Activated CD8-positive, alpha-beta memory T cell treated with anti-CD3 and anti-CD28 coated beads, Interleukin-2, amount 10 ng/mL, durations not matched to agents 7 days and 5 days (primary cell): ENCODE data around the gene ANO1. TPM values are rescaled to one million over a fixed set of nuclear protein-coding genes. Genes with fewer than 3 reads are reported as not detected.
"Not testable (repeated sequence)": the region's sequence is repeated elsewhere in the genome, so short reads cannot be mapped to it uniquely, and the experiment has no call there.

Source experiments
- ATAC-seq: fragments of 150-1000 bp; cut with Tn5 transposase; one replicate; pipeline ENCODE4 v1.10.0; 2021; ENCODE audit warnings: moderate library complexity
- CTCF ChIA-PET: fragments of 350-600 bp; sonication (Branson Sonifier 250); formaldehyde crosslinking; loops from one replicate; lab custom pipeline; 2021; ENCODE audit warnings: antibody characterized with exemption; lab: Charles Lee
- DNase-seq: peaks from one replicate; pipeline ENCODE4 v3.0.0-alpha.2; 2020
- H3K27ac Mint-ChIP-seq: one replicate; pipeline ENCODE4 v1.8.0; 2021; ENCODE audit warnings: mild to moderate bottlenecking, mixed read lengths
- H3K27me3 Mint-ChIP-seq: one replicate; pipeline ENCODE4 v1.8.0; 2021; ENCODE audit warnings: mixed read lengths
- H3K36me3 Mint-ChIP-seq: one replicate; pipeline ENCODE4 v1.8.0; 2021; ENCODE audit warnings: mild to moderate bottlenecking, mixed read lengths
- H3K4me1 Mint-ChIP-seq: one replicate; pipeline ENCODE4 v1.8.0; 2021; ENCODE audit warnings: mixed read lengths
- H3K4me3 Mint-ChIP-seq: one replicate; pipeline ENCODE4 v1.8.0; 2021; ENCODE audit warnings: mild to moderate bottlenecking, moderate library complexity, mixed read lengths
- H3K9me3 Mint-ChIP-seq: one replicate; pipeline ENCODE4 v1.8.0; 2022; ENCODE audit warnings: low read depth, mixed read lengths
- total RNA-seq, 2 experiments: library from RNA; stranded (reverse); gene quantifications; one replicate each; pipeline ENCODE4 v1.2.3, GENCODE V29; 2021

ANO1 gene
- total RNA-seq, 2 experiments from 2014 or later = not detected

DNA sequence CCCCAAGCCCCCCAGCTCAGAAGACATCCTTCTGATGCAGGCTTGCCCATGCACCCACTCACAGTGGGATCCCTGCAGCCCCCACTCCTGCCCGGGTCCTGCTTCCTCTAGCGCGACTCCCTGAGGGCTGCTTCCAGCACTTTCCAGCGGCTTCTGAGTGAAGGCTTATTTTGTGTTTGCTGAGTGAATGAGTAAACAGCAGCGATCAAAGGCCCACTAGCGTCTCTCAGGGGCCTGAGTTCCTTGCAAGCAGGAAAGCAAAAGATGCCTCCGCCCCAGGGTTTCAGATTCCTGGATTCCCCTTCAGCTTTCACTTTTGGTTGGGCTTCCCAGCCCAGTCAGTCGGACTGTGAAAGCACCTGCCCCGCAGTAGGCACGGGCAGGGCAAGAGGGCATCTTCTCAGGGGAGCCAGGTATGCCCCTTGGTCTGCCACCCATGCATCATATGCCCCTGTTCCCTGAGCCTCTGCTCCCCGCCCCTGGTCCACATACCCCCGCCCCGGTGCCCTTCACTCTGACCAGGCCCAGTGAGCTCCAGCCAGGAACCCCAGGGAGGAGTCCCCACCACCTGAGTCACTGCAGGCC is 134.2 kb downstream of the ANO1 start:
- Mint-ChIP-seq H3K27ac (no peak overlapping the region), H3K36me3 (peaks cover 15% of the 10 kb centered on the region), H3K9me3 (no peaks in the 10 kb centered on the region), H3K4me1 (peaks cover 13% of the 10 kb centered on the region), H3K27me3 (peaks cover under 1% of the 10 kb centered on the region), H3K4me3 (no peak overlapping the region)
- CTCF ChIA-PET = no interaction called here
- no peak for ATAC-seq
- DNase-seq = no peak

DNA sequence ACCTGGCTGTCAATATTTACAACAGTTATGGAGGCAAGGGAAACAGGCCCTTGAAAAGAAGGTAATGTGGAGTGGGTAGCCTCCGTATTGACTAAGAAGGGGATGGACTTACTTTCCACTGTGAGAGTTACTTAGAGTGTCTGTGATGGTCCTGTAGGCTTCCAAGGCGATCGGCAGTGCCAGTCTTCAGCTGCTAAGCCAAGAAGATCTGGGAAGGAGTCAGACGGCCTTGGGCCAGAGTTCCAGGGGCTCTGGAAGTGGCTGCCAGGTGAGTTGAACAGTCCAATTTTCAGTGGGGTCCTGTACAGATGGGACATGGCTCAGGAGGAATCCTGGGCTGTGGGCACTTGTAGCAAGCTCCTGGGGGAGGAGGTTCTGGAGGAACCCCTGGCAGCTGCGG is 139.3 kb downstream of the ANO1 start:
- H3K9me3 Mint-ChIP-seq, H3K27ac Mint-ChIP-seq, H3K27me3 Mint-ChIP-seq, H3K36me3 Mint-ChIP-seq, DNase-seq, H3K4me3 Mint-ChIP-seq, ATAC-seq, H3K4me1 Mint-ChIP-seq, CTCF ChIA-PET: not testable (repeated sequence)

DNA sequence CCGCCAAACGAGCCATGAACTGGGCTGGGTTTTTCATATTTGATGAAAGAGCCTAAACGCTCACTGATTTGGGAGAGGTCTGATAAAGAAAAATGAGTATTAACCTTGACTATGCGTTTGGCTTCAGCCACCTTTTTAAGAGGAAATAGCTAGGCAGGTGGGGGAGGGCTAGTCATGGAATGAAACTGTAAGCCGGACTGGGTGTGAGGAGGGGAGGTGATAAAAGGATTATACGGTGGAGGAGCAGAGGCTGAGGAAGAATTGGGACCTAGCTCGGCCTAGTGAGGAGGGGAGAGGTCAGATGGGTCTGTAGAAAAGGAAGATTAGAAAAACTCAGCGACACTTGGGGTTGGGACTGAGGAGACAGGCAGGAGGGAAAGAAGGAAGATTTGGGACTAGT is 140.0 kb downstream of the ANO1 start:
- ATAC-seq, H3K4me1 Mint-ChIP-seq, DNase-seq, H3K36me3 Mint-ChIP-seq, CTCF ChIA-PET, H3K27ac Mint-ChIP-seq, H3K4me3 Mint-ChIP-seq, H3K9me3 Mint-ChIP-seq: not testable (repeated sequence)
- H3K27me3 Mint-ChIP-seq = peaks cover 13% of the 10 kb centered on the region

DNA sequence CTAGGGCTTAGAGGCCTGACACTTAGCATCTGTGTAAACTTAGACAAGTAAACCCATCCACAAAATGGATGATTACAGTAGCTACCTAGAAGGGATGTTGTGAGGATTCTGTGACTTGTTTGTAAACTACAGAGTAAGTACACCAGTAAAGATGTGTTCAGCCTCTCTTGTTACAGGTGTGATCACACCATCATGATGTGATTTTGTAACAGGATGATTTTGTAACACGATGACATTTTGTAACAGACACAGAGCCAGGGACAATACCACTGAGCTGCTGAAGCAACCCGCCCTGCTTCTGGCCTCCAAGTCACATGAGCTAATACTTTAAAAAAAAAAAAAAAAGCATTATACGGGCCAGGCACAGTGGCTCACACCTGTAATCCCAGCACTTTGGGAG is 142.0 kb downstream of the ANO1 start:
- H3K27ac Mint-ChIP-seq = no peak overlapping the region
- H3K27me3 Mint-ChIP-seq = peaks cover 30% of the 10 kb centered on the region
- H3K9me3 Mint-ChIP-seq = no peaks in the 10 kb centered on the region
- ATAC-seq (no peak), DNase-seq (no peak)
- H3K4me1 Mint-ChIP-seq = no peaks in the 10 kb centered on the region
- no peaks in the 10 kb centered on the region for H3K36me3 Mint-ChIP-seq
- H3K4me3 Mint-ChIP-seq = no peak overlapping the region
- CTCF ChIA-PET = no interaction called here

DNA sequence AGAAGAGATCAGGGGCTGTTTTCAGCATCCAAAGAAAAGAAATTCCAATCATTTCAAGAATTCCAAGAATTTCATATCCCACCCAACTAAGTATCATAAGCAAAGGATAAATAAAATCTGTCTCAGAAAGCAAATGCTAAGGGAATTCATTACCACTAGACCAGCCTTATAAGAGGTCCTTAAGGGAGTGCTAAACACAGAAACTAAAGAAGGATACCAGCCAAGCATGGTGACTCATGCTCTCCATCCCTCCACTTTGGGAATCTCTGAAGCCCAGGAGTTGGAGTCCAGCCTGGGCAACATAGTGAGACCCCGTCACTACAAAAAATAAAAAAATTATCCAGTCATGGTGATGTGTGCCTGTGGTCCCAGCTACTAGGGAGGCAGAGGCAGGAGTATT is 142.8 kb downstream of the ANO1 start:
- no peaks in the 10 kb centered on the region for H3K4me1 Mint-ChIP-seq
- CTCF ChIA-PET = no interaction called here
- H3K27ac Mint-ChIP-seq = no peak overlapping the region
- DNase-seq (no peak), ATAC-seq (no peak)
- no peaks in the 10 kb centered on the region for H3K9me3 Mint-ChIP-seq
- peaks cover 33% of the 10 kb centered on the region for H3K27me3 Mint-ChIP-seq
- no peaks in the 10 kb centered on the region for H3K36me3 Mint-ChIP-seq
- no peak overlapping the region for H3K4me3 Mint-ChIP-seq

DNA sequence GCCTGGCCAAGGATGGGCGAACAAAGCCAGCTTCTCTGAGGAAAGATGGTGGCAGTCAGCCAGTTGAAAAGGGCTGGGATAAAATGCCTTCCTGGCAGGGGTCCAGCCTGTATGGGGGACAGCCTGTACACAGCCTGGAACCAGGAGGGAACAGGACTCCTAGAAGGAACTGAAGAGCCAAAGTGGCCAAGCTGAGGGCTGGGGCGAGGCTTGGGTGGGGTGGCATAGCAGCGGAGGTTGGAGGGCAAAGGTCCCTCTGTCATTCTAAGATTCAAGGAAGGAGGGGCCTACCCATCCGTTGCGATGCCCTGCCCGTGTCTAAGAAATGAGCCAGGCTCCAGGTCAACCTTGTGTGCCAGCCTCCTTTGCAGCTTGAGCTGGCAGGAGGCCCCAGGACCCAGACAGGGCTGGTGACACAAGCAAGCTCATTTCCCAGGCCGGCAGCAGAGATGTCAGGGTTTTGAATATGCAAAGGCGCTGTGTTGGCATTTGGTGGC is 147.6 kb downstream of the ANO1 start:
- Mint-ChIP-seq H3K9me3 (no peaks in the 10 kb centered on the region), H3K4me3 (no peak overlapping the region), H3K27ac (no peak overlapping the region), H3K4me1 (no peaks in the 10 kb centered on the region), H3K27me3 (peaks cover 28% of the 10 kb centered on the region), H3K36me3 (no peaks in the 10 kb centered on the region)
- no peak for ATAC-seq
- DNase-seq = no peak
- CTCF ChIA-PET = no interaction called here

DNA sequence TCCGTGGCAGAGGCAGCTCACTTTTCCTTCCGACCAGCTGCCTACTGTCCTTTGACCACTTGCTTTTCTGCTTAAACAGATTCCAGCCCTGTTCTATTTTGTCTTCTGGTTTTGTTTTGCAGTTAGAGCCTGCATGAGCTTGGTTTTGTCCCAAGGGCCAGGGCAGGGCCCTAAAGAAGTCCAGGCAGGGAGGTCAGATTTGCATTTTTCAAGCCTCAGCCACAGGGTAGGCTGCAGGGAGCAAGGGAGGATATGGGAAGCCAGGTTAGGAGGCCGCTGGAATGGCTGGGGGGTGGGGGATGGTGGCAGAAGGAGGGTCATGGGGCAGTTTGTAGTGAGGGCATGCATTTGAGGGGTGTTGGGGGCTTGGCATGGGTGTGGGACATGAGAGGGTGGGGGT is 148.1 kb downstream of the ANO1 start:
- Mint-ChIP-seq H3K27me3 (peaks cover 28% of the 10 kb centered on the region), H3K4me3 (no peak overlapping the region), H3K27ac (no peak overlapping the region), H3K4me1 (no peaks in the 10 kb centered on the region), H3K36me3 (no peaks in the 10 kb centered on the region), H3K9me3 (no peaks in the 10 kb centered on the region)
- CTCF ChIA-PET = no interaction called here
- ATAC-seq = no peak
- no peak for DNase-seq

DNA sequence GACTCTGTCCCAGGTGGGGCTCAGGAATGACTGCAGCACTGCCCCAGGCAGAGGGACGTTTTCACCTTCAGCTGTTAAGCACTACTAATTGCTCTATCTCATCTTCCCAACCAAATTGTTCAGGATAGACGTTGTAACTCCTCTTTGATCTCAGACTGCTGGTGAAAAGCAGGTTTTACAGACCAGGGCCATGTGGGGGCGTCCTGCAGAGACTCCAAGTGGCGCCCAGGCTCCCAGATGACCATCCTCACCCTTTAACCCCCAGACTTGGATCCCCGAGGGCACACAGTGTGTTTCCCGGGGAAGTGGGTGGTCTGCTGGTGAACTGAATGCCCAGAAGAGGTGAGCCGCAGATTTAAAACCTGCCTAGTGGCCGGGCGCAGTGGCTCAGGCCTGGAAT is 148.8 kb downstream of the ANO1 start:
- CTCF ChIA-PET = no interaction called here
- ATAC-seq = no peak
- no peak overlapping the region for H3K4me3 Mint-ChIP-seq
- no peaks in the 10 kb centered on the region for H3K9me3 Mint-ChIP-seq
- no peaks in the 10 kb centered on the region for H3K36me3 Mint-ChIP-seq
- no peaks in the 10 kb centered on the region for H3K4me1 Mint-ChIP-seq
- DNase-seq = no peak
- peaks cover 25% of the 10 kb centered on the region for H3K27me3 Mint-ChIP-seq
- no peak overlapping the region for H3K27ac Mint-ChIP-seq

DNA sequence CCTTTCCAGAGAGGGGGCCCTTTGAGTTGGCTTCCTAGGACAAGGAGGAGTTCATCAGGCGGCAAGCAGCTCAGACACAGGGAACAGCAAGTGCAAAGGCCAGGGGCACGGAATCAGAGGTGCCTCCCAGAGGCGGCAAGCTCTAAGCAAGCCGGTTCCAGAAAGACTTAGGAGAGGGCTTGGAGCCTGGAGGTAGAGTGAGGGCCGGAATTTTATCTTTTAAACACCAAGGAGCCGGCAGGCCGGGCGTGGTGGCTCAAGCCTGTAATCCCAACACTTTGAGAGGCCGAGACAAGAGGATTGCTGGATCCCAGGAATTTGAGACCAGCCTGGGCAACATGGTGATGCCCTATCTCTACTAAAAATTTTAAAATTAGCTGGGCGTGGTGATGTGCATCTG is 151.6 kb downstream of the ANO1 start:
- CTCF ChIA-PET = no interaction called here
- DNase-seq = no peak
- H3K36me3 Mint-ChIP-seq = no peaks in the 10 kb centered on the region
- H3K9me3 Mint-ChIP-seq = no peaks in the 10 kb centered on the region
- ATAC-seq = no peak
- H3K27ac Mint-ChIP-seq = no peak overlapping the region
- no peak overlapping the region for H3K4me3 Mint-ChIP-seq
- H3K27me3 Mint-ChIP-seq = peaks cover 6% of the 10 kb centered on the region
- H3K4me1 Mint-ChIP-seq = no peaks in the 10 kb centered on the region

DNA sequence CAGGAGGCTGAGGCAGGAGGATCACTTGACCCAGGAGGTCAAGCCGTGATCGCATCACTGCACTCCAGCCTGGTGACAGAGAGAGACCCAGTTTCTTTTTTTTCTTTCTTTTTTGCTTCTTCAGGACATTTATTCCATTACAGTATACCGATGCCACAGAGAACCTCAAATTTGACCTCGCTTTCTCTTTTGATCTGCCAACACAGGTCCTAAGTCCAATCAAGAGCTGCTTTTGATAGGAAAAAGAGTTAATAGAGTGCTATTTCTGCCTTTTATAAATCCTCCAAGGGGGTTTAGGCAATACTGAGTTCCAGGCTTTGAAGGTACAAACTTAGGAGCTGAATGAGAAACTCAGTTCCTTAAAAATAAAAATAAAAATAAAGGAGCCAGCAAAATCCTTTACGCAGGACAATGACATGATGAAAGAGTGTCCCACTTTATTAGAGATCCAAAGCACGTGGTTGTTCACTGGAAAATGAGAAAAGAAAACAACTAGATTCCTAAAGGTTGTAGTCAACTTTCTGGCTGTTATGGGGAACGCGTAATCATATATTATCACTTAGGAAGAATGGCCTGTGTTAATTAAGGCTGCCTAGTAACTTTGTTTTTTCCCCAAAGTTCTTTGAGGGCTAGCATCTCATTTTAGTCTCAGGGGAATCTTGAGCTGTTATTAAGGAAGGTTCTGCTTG is 152.2 kb downstream of the ANO1 start:
- no peaks in the 10 kb centered on the region for H3K4me1 Mint-ChIP-seq
- CTCF ChIA-PET = no interaction called here
- no peaks in the 10 kb centered on the region for H3K9me3 Mint-ChIP-seq
- peaks cover under 1% of the 10 kb centered on the region for H3K27me3 Mint-ChIP-seq
- no peak for DNase-seq
- ATAC-seq = no peak
- no peak overlapping the region for H3K27ac Mint-ChIP-seq
- no peaks in the 10 kb centered on the region for H3K36me3 Mint-ChIP-seq
- H3K4me3 Mint-ChIP-seq = no peak overlapping the region

DNA sequence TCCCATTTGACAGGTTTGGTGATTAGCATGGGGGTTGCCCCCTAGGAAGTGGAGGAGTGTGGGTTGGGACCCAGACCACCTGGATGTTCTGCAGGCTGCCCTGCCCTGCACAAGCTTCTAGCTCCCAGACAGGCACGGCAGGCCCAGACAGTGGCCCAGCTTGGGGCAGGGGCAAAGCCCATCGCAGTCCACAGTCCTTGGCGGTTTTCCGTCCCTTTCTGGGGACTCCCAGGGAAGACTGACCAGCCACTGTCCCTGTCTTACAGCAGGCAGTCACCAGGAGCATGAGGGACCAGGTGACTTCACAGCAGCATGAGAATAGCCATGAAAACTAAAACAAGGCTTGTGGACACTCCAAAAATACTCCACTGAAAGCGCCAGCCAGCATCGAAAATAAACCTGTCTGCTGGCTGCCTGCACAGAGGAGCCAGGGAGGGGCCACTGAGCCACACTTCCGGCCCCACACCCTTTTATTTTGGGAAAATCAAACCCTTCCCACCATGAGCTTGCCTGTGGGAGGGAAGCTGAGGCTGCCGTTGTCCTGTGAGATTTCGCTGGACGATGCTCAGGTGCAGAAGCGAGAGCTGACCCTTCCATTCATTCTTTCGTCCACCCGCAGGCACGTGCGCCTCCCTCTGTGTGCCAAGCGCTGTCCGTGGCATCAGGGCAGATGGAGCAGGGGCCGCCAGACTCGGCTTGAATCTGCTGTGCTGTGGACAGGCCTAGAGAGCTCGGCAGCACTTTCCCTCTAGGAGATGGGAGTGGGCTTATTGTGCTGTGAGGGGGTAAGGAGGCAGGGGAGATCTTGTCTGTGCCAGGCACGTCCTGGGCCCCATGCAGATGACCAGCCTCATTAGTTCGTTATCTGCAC is 153.0 kb downstream of the ANO1 start:
- no peaks in the 10 kb centered on the region for H3K27me3 Mint-ChIP-seq
- ATAC-seq = no peak
- no peak overlapping the region for H3K4me3 Mint-ChIP-seq
- CTCF ChIA-PET = no interaction called here
- no peaks in the 10 kb centered on the region for H3K36me3 Mint-ChIP-seq
- H3K9me3 Mint-ChIP-seq = no peaks in the 10 kb centered on the region
- no peak overlapping the region for H3K27ac Mint-ChIP-seq
- no peak for DNase-seq
- no peaks in the 10 kb centered on the region for H3K4me1 Mint-ChIP-seq

DNA sequence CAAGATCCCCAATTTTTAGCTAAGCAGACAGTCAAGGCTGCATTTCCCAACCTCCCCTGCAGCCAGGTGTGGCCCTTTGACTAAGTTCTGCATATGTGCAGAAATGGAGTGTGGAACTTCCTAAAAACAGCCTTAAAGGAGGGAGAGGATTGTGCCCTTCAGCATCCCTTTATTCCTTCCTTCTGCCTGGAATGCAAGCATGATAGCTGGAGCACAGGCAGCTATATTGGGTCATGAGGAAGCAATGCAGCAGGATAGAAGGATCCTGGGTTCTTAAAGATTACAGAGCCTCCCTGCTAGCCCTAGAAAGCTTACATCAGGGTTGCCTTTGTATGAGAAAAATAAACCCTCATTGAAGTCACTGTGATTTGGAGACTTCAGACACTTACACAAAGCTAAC is 154.9 kb downstream of the ANO1 start:
- DNase-seq = no peak
- no peaks in the 10 kb centered on the region for H3K36me3 Mint-ChIP-seq
- H3K4me1 Mint-ChIP-seq = no peaks in the 10 kb centered on the region
- ATAC-seq = no peak
- CTCF ChIA-PET = no interaction called here
- H3K4me3 Mint-ChIP-seq = no peak overlapping the region
- H3K9me3 Mint-ChIP-seq = no peaks in the 10 kb centered on the region
- no peak overlapping the region for H3K27ac Mint-ChIP-seq
- H3K27me3 Mint-ChIP-seq = no peaks in the 10 kb centered on the region

DNA sequence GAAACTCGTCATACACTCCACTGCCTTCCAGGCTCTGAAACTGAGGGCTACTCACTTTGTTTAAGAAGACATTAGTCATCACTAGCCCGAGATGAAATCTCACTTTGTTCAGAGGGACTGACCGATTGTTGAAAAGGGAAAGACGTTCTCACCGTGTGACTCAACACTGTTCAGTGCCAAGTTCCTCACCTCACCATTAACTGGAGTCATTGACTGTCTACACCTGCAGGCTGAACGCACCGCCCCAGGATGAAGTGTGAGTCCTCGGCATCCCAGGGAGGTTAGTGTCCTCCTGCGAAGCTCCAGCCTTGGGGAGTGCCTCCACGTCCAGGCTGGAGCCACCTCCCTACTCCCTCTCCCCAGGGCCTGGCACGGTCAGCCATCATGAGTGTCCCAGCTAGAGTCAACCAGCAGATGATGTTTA is 155.4 kb downstream of the ANO1 start:
- H3K4me1 Mint-ChIP-seq = no peaks in the 10 kb centered on the region
- H3K27me3 Mint-ChIP-seq = no peaks in the 10 kb centered on the region
- no peaks in the 10 kb centered on the region for H3K9me3 Mint-ChIP-seq
- no peaks in the 10 kb centered on the region for H3K36me3 Mint-ChIP-seq
- no peak overlapping the region for H3K27ac Mint-ChIP-seq
- no peak overlapping the region for H3K4me3 Mint-ChIP-seq
- CTCF ChIA-PET = no interaction called here
- no peak for ATAC-seq
- no peak for DNase-seq

DNA sequence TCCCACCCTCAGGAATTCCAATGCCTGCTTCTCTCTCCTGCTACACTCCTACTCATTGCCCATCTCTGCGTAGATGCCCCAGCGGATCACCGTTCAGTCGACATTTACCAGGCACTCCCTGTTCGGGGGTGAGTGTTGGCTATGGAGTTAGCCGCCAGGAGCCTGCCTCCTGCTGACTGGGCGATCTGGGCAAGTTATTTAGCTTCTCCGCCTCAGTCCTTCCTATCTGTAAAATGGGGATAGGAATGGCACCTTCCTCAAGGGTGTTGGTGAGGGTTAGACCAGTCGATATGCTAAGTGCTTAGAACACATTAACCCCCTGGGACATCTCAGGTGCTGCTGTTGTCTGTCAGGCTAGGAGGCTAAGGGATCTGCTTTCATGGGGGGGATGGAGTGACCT is 155.8 kb downstream of the ANO1 start:
- no peaks in the 10 kb centered on the region for H3K9me3 Mint-ChIP-seq
- no peak overlapping the region for H3K4me3 Mint-ChIP-seq
- H3K27ac Mint-ChIP-seq = no peak overlapping the region
- no peaks in the 10 kb centered on the region for H3K36me3 Mint-ChIP-seq
- DNase-seq (no peak), ATAC-seq (no peak)
- H3K27me3 Mint-ChIP-seq = no peaks in the 10 kb centered on the region
- CTCF ChIA-PET = no interaction called here
- H3K4me1 Mint-ChIP-seq = no peaks in the 10 kb centered on the region
